GM10266 (cell line): ENCODE measurements around the gene LRCOL1.

Experiments used
- DNase-seq: peaks from one replicate; pipeline ENCODE4 v3.0.0; 2012; ENCODE audit errors: extremely low spot score
- TF ChIP-seq, protein P1 (sequence below): IDR thresholded peaks from 2 replicates; pipeline ENCODE4 v1.5.1; 2012; ENCODE audit warnings: mild to moderate bottlenecking, low read depth; ENCODE audit not compliant: control insufficient read depth, insufficient read depth; ENCODE audit errors: missing control alignments

Gene LRCOL1

DNA sequence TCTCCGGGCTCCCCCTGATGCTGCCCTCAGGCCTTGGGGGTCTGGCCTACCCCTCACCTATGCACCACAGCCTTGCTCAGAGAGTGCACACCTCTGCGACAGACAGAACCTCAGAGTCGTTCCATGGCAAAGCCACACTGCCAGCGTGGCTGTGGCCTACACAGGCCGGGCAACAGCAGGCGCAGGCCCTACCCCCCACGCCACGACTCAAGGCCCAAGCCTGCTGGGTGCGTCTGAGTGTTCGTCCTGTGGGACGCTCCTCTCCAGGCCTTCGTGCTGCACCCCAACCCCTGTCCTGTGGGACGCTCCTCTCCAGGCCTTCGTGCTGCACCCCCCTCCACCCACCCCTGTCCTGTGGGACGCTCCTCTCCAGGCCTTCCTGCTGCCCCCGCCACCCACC, 54.2 kb downstream of the LRCOL1 start:
- no peak for DNase-seq
- TF ChIP-seq, protein P1, sequence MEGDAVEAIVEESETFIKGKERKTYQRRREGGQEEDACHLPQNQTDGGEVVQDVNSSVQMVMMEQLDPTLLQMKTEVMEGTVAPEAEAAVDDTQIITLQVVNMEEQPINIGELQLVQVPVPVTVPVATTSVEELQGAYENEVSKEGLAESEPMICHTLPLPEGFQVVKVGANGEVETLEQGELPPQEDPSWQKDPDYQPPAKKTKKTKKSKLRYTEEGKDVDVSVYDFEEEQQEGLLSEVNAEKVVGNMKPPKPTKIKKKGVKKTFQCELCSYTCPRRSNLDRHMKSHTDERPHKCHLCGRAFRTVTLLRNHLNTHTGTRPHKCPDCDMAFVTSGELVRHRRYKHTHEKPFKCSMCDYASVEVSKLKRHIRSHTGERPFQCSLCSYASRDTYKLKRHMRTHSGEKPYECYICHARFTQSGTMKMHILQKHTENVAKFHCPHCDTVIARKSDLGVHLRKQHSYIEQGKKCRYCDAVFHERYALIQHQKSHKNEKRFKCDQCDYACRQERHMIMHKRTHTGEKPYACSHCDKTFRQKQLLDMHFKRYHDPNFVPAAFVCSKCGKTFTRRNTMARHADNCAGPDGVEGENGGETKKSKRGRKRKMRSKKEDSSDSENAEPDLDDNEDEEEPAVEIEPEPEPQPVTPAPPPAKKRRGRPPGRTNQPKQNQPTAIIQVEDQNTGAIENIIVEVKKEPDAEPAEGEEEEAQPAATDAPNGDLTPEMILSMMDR: no peak

DNA sequence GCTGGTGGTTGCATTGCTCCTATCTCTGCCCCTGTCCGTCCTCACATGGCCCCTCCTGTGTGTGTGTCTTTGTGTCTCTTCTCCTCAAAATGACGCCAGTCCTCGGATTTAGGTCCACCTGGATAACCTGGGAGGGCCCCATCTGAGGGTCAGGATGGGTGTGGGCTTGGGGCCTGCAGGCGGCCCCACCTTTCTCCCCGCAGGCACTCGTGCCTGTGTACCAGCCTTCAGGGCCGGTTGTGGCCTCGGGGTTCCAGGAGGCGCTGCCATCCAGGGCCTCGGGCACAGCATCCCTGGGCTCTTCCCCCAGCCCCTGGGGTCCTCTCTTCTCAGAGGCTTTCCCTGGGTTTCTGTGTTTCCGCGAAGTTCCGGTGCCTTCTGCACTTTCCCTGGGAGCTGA, 54.7 kb downstream of the LRCOL1 start:
- no peak for DNase-seq
- TF ChIP-seq, protein P1: no peak

GRCh38 chr12:132554845-132555630, 55.3 kb downstream of the LRCOL1 start:
- TF ChIP-seq, protein P1: peak; percentile 28
- no peak for DNase-seq
